K562 (cell line): ENCODE results near the gene MCCD1. TPM values are rescaled to one million over a fixed set of nuclear protein-coding genes. Genes with fewer than 3 reads are reported as not detected.

ENCODE experiments used
- CBX8 ChIP-seq: fragments of 200-600 bp; sonication (generic); IDR thresholded peaks from 2 replicates; pipeline ENCODE4 v1.6.1; 2012; ENCODE audit warnings: borderline replicate concordance, mixed run types, low read depth, mild to moderate bottlenecking, moderate library complexity, mixed read lengths, low read length, control low read depth, inconsistent platforms; ENCODE audit not compliant: poor library complexity, severe bottlenecking; ENCODE audit errors: extremely low read depth
- ILF3 ChIP-seq: fragments of 450-650 bp; IDR thresholded peaks from 2 replicates; pipeline ENCODE4 v1.6.1; 2018; ENCODE audit warnings: antibody characterized with exemption, mild to moderate bottlenecking, moderate library complexity, borderline replicate concordance
- MYNN ChIP-seq, 2 experiments: sonication (generic); formaldehyde crosslinking in 1 of 2; IDR thresholded peaks; 2 replicates each; pipeline versions ENCODE4 v1.5.0 to v1.6.1; 2016 to 2020; ENCODE audit warnings: antibody characterized with exemption in 1 of 2, missing genetic modification reagents in 1 of 2
- NFE2L1 ChIP-seq: fragments of 450-650 bp; IDR thresholded peaks from 2 replicates; pipeline ENCODE4 v1.6.1; 2016; ENCODE audit warnings: missing genetic modification characterization, low read depth, mild to moderate bottlenecking, missing compliant biosample characterization, moderate library complexity, borderline replicate concordance
- POLR2AphosphoS2 ChIP-seq: IDR thresholded peaks from 2 replicates; pipeline ENCODE4 v1.6.1; 2012; ENCODE audit warnings: low read length, improper control_type of control experiment
- POLR2AphosphoS5 ChIP-seq: IDR thresholded peaks from 2 replicates; pipeline ENCODE4 v1.6.1; 2011; ENCODE audit warnings: mild to moderate bottlenecking, low read depth, low read length, moderate library complexity; ENCODE audit not compliant: control insufficient read depth, insufficient read depth
- PPARD ChIP-seq: fragments of 250-450 bp; sonication (Bioruptor Pico); IDR thresholded peaks from 2 replicates; pipeline ENCODE4 v1.8.0; 2022; ENCODE audit warnings: inconsistent platforms, mild to moderate bottlenecking, moderate library complexity
- PTRF ChIP-seq: fragments of 450-650 bp; IDR thresholded peaks from 2 replicates; pipeline ENCODE4 v1.6.1; 2016; ENCODE audit warnings: mild to moderate bottlenecking, missing genetic modification characterization, missing compliant biosample characterization
- SP2 ChIP-seq: IDR thresholded peaks from 2 replicates; pipeline ENCODE4 v1.6.1; 2011; ENCODE audit warnings: mild to moderate bottlenecking, low read depth, low read length, moderate library complexity; ENCODE audit not compliant: poor library complexity, severe bottlenecking; ENCODE audit errors: extremely low read depth
- TBP ChIP-seq: optimal IDR thresholded peaks from 2 replicates; pipeline ENCODE3; 2011; ENCODE audit warnings: low read depth, low read length, improper control_type of control experiment
- TRIM24 ChIP-seq, 2 experiments: fragments of 450-650 bp; IDR thresholded peaks; 2 replicates each; pipeline ENCODE4 v1.6.1; 2016
- U2AF1 ChIP-seq: fragments of 200-400 bp; formaldehyde crosslinking; optimal IDR thresholded peaks from 2 replicates; pipeline ENCODE3; 2017; ENCODE audit warnings: mild to moderate bottlenecking, low read depth, low read length, moderate library complexity
- YBX1 ChIP-seq: fragments of 450-650 bp; IDR thresholded peaks from 2 replicates; pipeline ENCODE4 v1.7.1; 2016; ENCODE audit warnings: mild to moderate bottlenecking
- ZNF146 ChIP-seq: IDR thresholded peaks from one replicate; pipeline ENCODE4 v1.6.1; 2018; ENCODE audit warnings: missing compliant biosample characterization; ENCODE audit not compliant: unreplicated experiment
- polyA plus RNA-seq, 8 experiments: library from polyadenylated mRNA; depleted of rRNA in 4 of 8; stranded (reverse) in 5 of 8; unstranded in 3 of 8; fragments of >200 nt; fragmentation: Nextera tagmentation in 2 of 8; fragmentation: Illumina TruSeq in 1 of 8; extraction: Ambion mirVana in 2 of 8; extraction: Trizol in 1 of 8; gene quantifications; 2 replicates each; pipeline versions ENCODE4 v1.2.1 to v1.2.3, GENCODE V29; 2011 to 2014; ENCODE audit warnings: inconsistent platforms in 1 of 8, missing spikeins in 1 of 8
- total RNA-seq, 7 experiments: library from RNA; depleted of rRNA in 6 of 7; stranded (reverse); fragments of >200 nt in 6 of 7; fragmentation: Illumina TruSeq in 2 of 7; extraction: Trizol in 2 of 7; gene quantifications; 2 replicates each; pipeline versions ENCODE4 v1.2.1 to v1.2.3, GENCODE V29; 2011 to 2021; ENCODE audit warnings: low replicate concordance in 1 of 7
- TF ChIP-seq, protein P1 (sequence below): fragments of 450-650 bp; formaldehyde crosslinking; conservative IDR thresholded peaks from 2 replicates; pipeline ENCODE4 v1.4.0; 2022; ENCODE audit warnings: mild to moderate bottlenecking, missing genetic modification characterization
- TF ChIP-seq, protein P2 (sequence below): sonication (generic); formaldehyde crosslinking; IDR thresholded peaks from 2 replicates; pipeline ENCODE4 v1.8.1; 2023; ENCODE audit warnings: mild to moderate bottlenecking, missing genetic modification reagents
- TF ChIP-seq, protein P3 (sequence below): fragments of 450-650 bp; IDR thresholded peaks from 2 replicates; pipeline ENCODE4 v1.7.1; 2018; ENCODE audit warnings: mild to moderate bottlenecking, low read depth; ENCODE audit not compliant: partially characterized antibody
- TF ChIP-seq, protein P4 (sequence below): fragments of 450-650 bp; IDR thresholded peaks from 2 replicates; pipeline ENCODE4 v1.6.1; 2016
- TF ChIP-seq, protein P5 (sequence below): fragments of 450-650 bp; IDR thresholded peaks from 2 replicates; pipeline ENCODE4 v1.6.1; 2016; ENCODE audit warnings: antibody characterized with exemption

The MCCD1 gene
- total and polyA plus RNA-seq, 9 of the 15 experiments (the other 6 are each of a cell fraction or from before 2014, with no cell fraction given) = not detected

DNA sequence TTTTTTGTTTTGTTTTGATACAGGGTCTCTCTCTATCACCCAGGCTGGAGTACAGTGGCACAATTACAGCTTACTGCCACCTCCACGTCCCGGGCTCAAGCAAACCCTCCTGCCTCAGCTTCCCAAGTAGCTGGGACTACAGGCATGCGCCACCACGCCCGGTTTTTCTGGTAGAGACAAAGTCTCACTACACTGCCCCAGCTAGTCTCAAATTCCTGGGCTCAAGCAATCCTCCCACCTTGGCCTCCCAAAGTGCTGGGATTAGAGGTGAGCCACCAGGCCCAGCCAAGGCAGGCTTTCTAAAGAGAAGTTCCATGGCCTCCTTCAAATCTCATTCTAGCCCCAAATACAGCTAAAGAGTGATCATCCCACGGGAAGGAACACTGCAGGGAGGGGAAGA, 5.2 kb downstream of the MCCD1 start (continued):
- TF ChIP-seq, protein P1, sequence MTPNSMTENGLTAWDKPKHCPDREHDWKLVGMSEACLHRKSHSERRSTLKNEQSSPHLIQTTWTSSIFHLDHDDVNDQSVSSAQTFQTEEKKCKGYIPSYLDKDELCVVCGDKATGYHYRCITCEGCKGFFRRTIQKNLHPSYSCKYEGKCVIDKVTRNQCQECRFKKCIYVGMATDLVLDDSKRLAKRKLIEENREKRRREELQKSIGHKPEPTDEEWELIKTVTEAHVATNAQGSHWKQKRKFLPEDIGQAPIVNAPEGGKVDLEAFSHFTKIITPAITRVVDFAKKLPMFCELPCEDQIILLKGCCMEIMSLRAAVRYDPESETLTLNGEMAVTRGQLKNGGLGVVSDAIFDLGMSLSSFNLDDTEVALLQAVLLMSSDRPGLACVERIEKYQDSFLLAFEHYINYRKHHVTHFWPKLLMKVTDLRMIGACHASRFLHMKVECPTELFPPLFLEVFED (CRISPR knock-in tag) = no peak
- TF ChIP-seq, protein P2, sequence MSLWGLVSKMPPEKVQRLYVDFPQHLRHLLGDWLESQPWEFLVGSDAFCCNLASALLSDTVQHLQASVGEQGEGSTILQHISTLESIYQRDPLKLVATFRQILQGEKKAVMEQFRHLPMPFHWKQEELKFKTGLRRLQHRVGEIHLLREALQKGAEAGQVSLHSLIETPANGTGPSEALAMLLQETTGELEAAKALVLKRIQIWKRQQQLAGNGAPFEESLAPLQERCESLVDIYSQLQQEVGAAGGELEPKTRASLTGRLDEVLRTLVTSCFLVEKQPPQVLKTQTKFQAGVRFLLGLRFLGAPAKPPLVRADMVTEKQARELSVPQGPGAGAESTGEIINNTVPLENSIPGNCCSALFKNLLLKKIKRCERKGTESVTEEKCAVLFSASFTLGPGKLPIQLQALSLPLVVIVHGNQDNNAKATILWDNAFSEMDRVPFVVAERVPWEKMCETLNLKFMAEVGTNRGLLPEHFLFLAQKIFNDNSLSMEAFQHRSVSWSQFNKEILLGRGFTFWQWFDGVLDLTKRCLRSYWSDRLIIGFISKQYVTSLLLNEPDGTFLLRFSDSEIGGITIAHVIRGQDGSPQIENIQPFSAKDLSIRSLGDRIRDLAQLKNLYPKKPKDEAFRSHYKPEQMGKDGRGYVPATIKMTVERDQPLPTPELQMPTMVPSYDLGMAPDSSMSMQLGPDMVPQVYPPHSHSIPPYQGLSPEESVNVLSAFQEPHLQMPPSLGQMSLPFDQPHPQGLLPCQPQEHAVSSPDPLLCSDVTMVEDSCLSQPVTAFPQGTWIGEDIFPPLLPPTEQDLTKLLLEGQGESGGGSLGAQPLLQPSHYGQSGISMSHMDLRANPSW (CRISPR knock-in tag) = no peak
- TF ChIP-seq PPARD (CRISPR knock-in tag) (no peak), SP2 (no peak), PTRF (no peak), U2AF1 (no peak), CBX8 (no peak), ILF3 (peak; percentile 39; the same call in 1 of the 2 replicates), POLR2AphosphoS2 (0 out of 2 replicates have a peak, but pooled peaks have one; percentile 26), NFE2L1 (tag) (no peak), MYNN (IDR thresholded peaks at IDR 0.05) (peak; percentile 52), MYNN (CRISPR knock-in tag; IDR thresholded peaks at IDR 0.05) (no peak), TRIM24 (IDR thresholded peaks at IDR 0.05) (no peak), POLR2AphosphoS5 (peak; percentile 15; the same call in 1 of the 2 replicates), TBP (no peak), ZNF146 (CRISPR knock-in tag) (no peak), YBX1 (no peak)
- TF ChIP-seq, protein P3, sequence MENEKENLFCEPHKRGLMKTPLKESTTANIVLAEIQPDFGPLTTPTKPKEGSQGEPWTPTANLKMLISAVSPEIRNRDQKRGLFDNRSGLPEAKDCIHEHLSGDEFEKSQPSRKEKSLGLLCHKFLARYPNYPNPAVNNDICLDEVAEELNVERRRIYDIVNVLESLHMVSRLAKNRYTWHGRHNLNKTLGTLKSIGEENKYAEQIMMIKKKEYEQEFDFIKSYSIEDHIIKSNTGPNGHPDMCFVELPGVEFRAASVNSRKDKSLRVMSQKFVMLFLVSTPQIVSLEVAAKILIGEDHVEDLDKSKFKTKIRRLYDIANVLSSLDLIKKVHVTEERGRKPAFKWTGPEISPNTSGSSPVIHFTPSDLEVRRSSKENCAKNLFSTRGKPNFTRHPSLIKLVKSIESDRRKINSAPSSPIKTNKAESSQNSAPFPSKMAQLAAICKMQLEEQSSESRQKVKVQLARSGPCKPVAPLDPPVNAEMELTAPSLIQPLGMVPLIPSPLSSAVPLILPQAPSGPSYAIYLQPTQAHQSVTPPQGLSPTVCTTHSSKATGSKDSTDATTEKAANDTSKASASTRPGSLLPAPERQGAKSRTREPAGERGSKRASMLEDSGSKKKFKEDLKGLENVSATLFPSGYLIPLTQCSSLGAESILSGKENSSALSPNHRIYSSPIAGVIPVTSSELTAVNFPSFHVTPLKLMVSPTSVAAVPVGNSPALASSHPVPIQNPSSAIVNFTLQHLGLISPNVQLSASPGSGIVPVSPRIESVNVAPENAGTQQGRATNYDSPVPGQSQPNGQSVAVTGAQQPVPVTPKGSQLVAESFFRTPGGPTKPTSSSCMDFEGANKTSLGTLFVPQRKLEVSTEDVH = peak; percentile 50
- TF ChIP-seq, protein P4, sequence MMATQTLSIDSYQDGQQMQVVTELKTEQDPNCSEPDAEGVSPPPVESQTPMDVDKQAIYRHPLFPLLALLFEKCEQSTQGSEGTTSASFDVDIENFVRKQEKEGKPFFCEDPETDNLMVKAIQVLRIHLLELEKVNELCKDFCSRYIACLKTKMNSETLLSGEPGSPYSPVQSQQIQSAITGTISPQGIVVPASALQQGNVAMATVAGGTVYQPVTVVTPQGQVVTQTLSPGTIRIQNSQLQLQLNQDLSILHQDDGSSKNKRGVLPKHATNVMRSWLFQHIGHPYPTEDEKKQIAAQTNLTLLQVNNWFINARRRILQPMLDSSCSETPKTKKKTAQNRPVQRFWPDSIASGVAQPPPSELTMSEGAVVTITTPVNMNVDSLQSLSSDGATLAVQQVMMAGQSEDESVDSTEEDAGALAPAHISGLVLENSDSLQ = no peak
- TF ChIP-seq, protein P5, sequence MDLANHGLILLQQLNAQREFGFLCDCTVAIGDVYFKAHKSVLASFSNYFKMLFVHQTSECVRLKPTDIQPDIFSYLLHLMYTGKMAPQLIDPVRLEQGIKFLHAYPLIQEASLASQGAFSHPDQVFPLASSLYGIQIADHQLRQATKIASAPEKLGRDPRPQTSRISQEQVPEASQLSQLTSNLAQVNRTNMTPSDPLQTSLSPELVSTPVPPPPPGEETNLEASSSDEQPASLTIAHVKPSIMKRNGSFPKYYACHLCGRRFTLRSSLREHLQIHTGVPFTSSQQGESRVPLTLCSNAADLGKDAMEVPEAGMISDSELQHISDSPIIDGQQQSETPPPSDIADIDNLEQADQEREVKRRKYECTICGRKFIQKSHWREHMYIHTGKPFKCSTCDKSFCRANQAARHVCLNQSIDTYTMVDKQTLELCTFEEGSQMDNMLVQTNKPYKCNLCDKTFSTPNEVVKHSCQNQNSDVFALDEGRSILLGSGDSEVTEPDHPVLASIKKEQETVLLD = no peak
